NCI-H82 treated with DMSO at 0.1 percent for 48 hours (cell line): ENCODE data around the gene DNAH9.
A peak's percentile ranks its signal among the peaks of the same experiment; 100 is the strongest.

Experiments used
- DNase-seq: peaks from one replicate; lab custom pipeline; 2025; ENCODE audit not compliant: unreplicated experiment; lab: John Stamatoyannopoulos, UW

DNAH9 gene

GRCh38 chr17:11598274-11599221, at the start of gene DNAH9:
TSS of gene DNAH9 (plus strand) at chr17:11598470. CDS start at chr17:11598499, 29 bp downstream.
- DNase-seq: peak; percentile 95

- DNase-seq: no peak
Measured at GRCh38 chr17:11550431-11550830, 47.8 kb upstream of the DNAH9 start.

- DNase-seq: no peak
Measured at GRCh38 chr17:11551442-11551841, 46.8 kb upstream of the DNAH9 start.

- no peak for DNase-seq
Measured at GRCh38 chr17:11553135-11553534, 45.1 kb upstream of the DNAH9 start.

GRCh38 chr17:11554042-11554441, 44.2 kb upstream of the DNAH9 start:
- no peak for DNase-seq

GRCh38 chr17:11554542-11554941, 43.7 kb upstream of the DNAH9 start:
- no peak for DNase-seq

- DNase-seq: no peak
Measured at GRCh38 chr17:11555530-11555929, 42.7 kb upstream of the DNAH9 start.

- DNase-seq: no peak
Measured at GRCh38 chr17:11557727-11558452, 40.4 kb upstream of the DNAH9 start.

- DNase-seq: no peak
Measured at GRCh38 chr17:11558681-11559234, 39.5 kb upstream of the DNAH9 start.

- no peak for DNase-seq
Measured at GRCh38 chr17:11559601-11560000, 38.7 kb upstream of the DNAH9 start.

GRCh38 chr17:11561281-11561680, 37.0 kb upstream of the DNAH9 start:
- no peak for DNase-seq

GRCh38 chr17:11561702-11562101, 36.6 kb upstream of the DNAH9 start:
- DNase-seq: no peak

GRCh38 chr17:11564589-11565380, 33.5 kb upstream of the DNAH9 start:
- no peak for DNase-seq

- no peak for DNase-seq
Measured at GRCh38 chr17:11565591-11565990, 32.7 kb upstream of the DNAH9 start.

- DNase-seq: no peak
Measured at GRCh38 chr17:11578998-11579397, 19.3 kb upstream of the DNAH9 start.

GRCh38 chr17:11580677-11581076, 17.6 kb upstream of the DNAH9 start:
- DNase-seq: no peak

- DNase-seq: no peak
Measured at GRCh38 chr17:11582217-11582616, 16.1 kb upstream of the DNAH9 start.

GRCh38 chr17:11583306-11583992, 14.8 kb upstream of the DNAH9 start:
- DNase-seq: no peak

- no peak for DNase-seq
Measured at GRCh38 chr17:11589716-11590115, 8.6 kb upstream of the DNAH9 start.

- peak; percentile 76 for DNase-seq
Measured at GRCh38 chr17:11601661-11602060, 3.4 kb downstream of the DNAH9 start.
